Epithelial cell of esophagus (primary cell): ENCODE data around the gene DCD.

Experiments used
- DNase-seq: peaks from one replicate; pipeline ENCODE4 v3.0.0; 2010; ENCODE audit warnings: low read depth
- H3K4me3 ChIP-seq: 2 replicates; pipeline ENCODE4 v1.5.1; 2011; ENCODE audit warnings: mild to moderate bottlenecking, low read length, control low read depth
- CTCF ChIP-seq: IDR thresholded peaks from 2 replicates; pipeline ENCODE4 v1.5.1; 2011; ENCODE audit warnings: low read depth, mild to moderate bottlenecking, low read length, control low read depth, inconsistent platforms; ENCODE audit not compliant: insufficient read depth; ENCODE audit errors: missing control alignments

DCD gene

GRCh38 chr12:54631988-54632728, 16.0 kb downstream of the DCD start:
- no peak for TF ChIP-seq CTCF
- DNase-seq = no peak
- no peak overlapping the region for H3K4me3 ChIP-seq

DNA sequence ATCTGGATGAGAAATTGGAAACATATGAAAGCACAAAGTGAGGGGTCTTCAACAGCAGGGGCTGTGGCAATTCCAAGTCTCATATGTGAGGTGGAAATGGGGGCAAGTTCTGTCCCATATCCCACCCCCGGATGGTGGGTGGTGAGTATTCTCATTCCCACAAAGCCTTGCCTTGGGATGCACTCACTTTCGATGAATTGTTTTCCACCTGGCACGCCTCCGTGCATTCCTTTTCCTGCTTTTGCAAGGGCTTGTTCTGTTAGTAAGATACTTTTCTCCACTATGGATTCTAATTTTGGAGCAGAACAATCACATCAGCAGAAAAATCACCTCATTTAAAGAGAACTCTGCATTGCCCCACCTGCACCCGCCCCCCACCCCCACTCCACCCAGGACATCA, 16.6 kb downstream of the DCD start:
- DNase-seq = no peak

GRCh38 chr12:54629925-54630324, 18.2 kb downstream of the DCD start:
- DNase-seq = no peak

More for the DNA sequence above, 16.6 kb downstream of the DCD start:
- no peak for TF ChIP-seq CTCF
- no peak overlapping the region for H3K4me3 ChIP-seq

GRCh38 chr12:54628186-54628846, 19.8 kb downstream of the DCD start:
- no peak for TF ChIP-seq CTCF
- no peak for DNase-seq

More at GRCh38 chr12:54629925-54630324, 18.2 kb downstream of the DCD start:
- TF ChIP-seq CTCF = no peak
- no peak overlapping the region for H3K4me3 ChIP-seq

GRCh38 chr12:54627304-54627703, 20.9 kb downstream of the DCD start:
- DNase-seq = no peak
- H3K4me3 ChIP-seq = no peak overlapping the region
- no peak for TF ChIP-seq CTCF

More at GRCh38 chr12:54628186-54628846, 19.8 kb downstream of the DCD start:
- no peak overlapping the region for H3K4me3 ChIP-seq

DNA sequence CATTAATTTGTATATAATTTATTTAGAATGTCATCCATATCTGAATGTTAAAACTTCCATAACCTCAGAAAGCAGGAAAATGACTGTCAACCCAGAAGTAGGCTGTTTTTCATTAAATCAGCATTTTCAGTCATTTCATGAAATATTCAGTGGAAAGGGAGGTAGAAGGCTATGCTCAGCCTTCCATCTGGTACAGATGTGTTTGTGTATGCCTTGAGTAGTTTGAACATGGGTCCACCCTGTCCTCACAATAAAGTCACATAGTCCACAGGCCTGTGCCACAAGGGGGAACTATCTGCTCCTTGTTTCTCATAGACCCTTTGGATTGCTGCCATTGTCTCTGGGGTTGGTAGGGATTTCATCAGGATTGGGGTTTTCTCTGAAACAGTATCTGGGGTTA, 22.6 kb downstream of the DCD start:
- DNase-seq = no peak
- H3K4me3 ChIP-seq = no peak overlapping the region
- no peak for TF ChIP-seq CTCF
